Activated CD4-positive, alpha-beta T cell treated with anti-CD3 and anti-CD28 coated beads, Interleukin-2, Interleukin-6, amounts not matched to agents 100 ng/mL and 50 ng/mL, durations not matched to agents 16 hours and 8 hours (primary cell): ENCODE data around the gene MKRN2.
A peak's percentile ranks its signal among the peaks of the same experiment; 100 is the strongest.
"Not testable (repeated sequence)": the region's sequence is repeated elsewhere in the genome, so short reads cannot be mapped to it uniquely, and the experiment has no call there.

Experiments used
- DNase-seq: peaks from one replicate; pipeline ENCODE4 v3.0.0-alpha.2; 2020

Gene MKRN2

GRCh38 chr3:12556690-12557472, at the start of gene MKRN2:
Gene MKRN2, plus strand, starts transcription at chr3:12557087. Its CDS starts 64 bp downstream, at chr3:12557151.
- peak; percentile 92 for DNase-seq

DNA sequence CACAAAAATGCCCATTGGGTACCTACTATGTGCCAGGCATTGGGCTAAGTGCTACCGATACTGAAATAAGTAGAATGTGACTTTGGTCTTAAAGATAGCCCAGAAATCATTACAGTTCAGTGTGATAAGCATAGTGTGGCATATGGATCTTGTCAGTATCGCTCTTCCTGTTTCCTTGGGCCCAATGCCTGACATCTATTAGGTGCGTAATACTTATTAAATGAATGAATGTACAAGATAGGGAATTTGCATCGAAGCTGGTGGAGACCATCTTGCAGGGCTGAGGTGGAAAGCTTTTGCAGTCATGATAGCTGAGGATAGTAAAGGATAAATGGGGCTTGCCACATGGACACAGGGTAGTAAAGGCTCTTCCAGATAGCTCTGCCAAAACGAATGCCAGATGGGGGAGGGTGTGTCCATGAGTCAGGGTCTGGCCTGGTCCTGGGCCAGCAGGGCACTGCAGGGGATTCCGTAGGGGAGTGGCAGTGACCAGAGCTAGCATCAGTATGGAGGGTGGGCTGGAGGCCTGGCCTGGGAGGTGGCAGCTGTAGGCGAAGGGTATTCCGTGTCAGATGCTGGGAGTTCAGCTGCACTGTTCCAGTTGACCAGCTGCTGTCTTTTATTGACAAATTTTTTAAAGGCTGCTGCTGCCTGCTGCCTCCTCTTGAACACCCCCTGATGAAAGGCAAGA, 49.2 kb upstream of the MKRN2 start:
- DNase-seq: no peak

GRCh38 chr3:12508291-12508700, 48.6 kb upstream of the MKRN2 start:
- no peak for DNase-seq

GRCh38 chr3:12509466-12509865, 47.4 kb upstream of the MKRN2 start:
- no peak for DNase-seq

GRCh38 chr3:12512534-12513118, 44.3 kb upstream of the MKRN2 start:
- DNase-seq: no peak

- DNase-seq: no peak
Observed at GRCh38 chr3:12513694-12514446, 43.0 kb upstream of the MKRN2 start.

GRCh38 chr3:12515631-12516030, 41.3 kb upstream of the MKRN2 start:
- no peak for DNase-seq

DNA sequence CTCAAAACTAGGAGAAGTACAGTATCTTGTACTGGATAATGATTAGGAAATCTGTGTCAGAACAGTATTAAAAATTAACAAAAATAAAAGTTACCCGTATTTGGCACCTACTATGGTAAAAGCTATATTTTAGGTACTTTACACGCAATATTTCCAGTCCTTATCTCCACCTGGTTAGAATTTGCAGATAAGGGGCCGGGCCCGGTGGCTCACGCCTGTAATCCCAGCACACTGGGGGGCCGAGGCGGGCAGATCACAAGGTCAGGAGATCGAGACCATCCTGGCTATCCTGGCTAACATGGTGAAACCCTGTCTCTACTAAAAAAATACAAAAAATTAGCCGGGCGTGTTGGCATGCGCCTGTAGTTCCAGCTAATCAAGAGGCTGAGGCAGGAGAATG, 40.0 kb upstream of the MKRN2 start:
- no peak for DNase-seq

DNA sequence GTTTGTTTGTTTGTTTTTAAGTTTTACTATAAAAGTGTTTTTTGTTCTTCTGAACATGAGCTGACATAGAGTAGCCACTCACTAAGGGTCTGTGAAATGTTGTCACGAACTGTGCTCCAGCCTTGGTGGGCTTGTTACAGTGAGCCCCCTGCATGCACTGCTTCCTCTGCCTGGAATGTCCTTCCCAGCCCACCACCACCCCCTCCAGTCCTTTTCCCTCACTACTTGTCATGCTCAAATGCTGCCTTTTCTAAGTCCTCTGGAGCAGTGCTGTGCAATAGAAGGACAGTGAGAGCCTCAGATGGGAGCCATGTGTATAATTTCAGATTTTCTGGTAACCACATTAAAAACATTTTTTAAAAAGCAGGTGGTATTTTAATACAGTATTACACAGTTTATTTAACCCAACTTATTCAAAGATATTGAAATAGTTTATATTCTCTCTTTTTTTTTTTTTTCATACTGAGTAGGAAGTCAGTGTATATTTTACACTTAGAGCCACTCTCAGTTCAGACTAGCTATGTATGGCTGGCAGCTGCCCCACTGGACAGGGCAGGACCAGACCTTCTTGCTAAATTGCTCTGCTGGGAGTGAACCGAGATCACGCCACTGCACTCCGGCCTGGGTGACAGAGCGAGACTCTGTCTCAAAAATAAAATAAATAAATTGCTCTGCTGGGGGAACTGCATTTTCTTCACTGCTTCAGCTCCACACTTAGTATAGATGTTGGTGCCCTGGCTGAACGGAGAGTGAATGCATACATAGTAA, 38.4 kb upstream of the MKRN2 start:
- no peak for DNase-seq

GRCh38 chr3:12521010-12521409, 35.9 kb upstream of the MKRN2 start:
- DNase-seq: no peak

DNA sequence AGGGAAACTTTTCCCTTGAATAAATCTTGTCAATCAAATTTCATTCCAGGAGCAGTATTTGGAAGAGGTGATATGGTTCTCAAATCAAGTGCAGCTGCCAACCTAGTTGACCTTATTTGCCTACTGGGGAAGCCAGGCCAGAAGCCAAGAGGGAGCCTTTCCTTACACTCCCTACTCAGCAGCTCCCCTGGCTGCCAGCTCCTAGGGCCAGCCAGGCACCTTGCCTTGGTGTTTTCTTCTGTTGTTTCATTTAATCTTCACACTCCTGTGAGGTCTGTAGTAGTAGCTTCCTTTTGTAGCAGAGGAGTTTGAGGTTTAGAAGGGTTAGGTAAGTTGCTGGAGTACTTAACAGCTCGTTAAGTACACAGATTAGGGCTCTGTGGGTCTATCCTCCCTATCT, 34.2 kb upstream of the MKRN2 start:
- no peak for DNase-seq

DNA sequence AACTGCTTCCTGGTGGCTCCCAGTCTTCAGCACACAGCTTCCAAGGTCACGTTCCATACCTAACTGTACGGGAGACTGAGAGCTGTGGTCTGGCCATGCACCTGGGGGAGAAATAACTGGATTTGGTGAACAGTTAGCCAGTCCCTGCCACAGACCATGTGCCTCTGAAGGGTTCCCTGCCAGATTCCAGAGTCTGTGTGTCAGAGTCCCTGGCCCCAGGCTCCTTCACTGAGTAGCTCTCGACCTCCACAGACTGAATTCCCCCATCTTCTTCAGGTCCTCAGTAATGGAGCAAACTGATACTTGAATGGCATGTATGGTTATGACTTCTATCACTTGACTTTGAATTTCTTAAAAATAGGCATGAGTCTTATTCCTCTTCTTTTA, 29.1 kb upstream of the MKRN2 start:
- no peak for DNase-seq

DNA sequence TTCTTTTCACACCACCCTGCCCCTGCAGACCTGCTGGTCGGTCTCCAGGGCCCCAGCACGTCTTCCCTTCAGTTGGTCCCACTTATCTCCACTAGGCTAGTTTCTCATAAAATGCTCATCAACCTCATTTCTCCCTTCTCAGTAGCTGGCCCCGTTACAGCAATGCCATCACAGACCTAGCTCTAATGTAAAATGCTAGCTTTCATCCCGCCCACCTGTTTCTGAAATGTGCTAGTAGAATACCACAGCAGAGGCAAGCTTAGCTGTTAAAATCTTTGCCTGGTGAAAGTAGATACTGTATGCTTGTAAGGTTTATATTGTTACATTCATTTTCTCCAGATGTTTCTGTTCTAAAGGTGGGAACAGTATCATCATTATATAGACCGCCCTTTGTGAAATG, 24.7 kb upstream of the MKRN2 start:
- no peak for DNase-seq

DNA sequence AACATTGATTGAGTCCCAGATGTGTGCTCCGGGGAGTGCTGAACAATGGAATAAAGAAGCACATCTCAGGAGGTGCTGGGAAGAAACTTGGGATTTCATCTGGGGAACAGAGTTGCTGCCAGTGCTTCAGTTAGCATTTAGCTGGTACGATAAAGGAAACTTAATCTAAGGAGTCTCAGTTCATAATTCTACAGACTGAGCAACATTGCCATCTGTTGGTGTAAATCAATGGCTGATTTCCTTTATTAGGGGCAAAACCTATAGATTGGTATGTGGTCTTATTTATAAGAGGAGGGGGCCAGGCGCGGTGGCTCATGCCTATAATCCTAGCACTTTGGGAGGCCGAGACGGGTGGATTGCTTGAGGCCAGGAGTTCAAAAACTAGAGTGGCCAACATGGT, 20.5 kb upstream of the MKRN2 start:
- DNase-seq: no peak

DNA sequence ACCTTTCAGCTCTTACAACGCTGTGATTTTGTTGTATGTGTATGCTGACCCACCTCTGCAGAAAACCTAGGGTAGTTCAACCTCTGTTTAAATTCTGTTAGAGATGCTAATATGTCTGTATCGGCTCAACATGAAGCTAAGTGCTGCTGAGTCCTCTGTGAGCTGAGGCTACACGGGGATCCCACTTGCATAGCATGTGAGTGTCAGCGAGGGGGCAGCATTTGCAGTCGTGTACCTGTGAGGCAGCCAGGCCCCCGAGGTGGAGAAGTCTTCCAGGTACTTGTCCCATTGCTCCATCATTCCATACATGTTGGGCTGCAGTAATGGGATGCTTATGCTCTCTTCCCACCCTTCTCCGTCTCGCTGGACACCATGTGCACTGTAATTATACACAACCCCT, 15.3 kb upstream of the MKRN2 start:
- no peak for DNase-seq

DNA sequence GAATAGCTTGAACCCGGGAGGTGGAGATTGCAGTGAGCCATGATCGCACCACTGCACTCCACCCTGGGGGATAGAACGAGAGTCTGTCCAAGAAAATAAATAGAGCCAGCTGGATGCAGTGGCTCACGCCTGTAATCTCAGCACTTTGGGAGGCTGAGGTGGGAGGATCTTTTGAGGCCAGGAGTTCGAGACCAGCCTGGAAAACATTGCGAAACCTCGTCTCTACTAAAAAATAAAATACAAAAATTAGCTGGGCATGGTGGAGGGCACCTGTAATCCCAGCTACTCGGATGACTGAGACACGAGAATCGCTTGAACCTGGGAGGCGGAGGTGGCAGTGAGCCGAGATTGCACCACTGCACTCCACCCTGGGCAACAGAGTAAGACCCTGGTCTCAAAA, 13.4 kb upstream of the MKRN2 start:
- DNase-seq: not testable (repeated sequence)

DNA sequence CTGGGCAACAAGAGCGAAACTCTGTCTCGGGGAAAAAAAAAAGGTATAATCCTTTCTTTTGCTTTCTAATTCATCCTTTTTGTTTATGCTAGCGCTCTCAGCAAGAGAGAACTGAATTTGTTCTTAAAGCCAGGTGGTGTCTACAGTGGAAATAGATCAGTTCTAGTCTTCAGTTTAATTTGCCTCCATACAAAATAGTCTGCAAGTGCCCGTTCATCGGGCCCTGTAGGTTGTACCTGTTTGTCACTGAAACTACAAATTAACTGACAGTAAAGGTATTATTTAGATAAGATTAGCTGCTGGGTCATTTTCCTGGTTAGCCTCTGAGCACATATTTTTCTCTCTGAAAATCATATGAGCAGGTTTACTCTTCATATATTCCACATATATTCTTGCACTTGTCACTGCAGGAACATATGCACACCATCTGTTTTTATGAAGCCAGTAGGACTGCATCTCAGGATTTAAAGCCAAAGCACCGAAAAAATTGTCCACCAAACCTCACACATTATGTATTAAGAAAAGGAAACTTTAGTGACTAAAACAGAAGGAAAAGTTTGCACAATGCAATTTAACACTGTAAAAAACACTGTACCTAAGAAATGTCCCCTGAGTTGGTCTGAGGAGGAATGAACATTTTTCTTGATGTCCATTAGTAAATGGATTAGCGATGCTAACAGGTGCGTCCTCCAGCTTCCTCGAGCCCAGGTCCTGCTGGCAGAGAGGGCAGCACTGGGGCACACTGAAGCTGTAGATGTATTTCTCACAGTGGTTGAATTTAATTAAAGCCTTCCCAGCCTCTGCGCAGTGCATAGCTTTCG, 12.0 kb upstream of the MKRN2 start:
- no peak for DNase-seq

GRCh38 chr3:12545473-12545791, 11.5 kb upstream of the MKRN2 start, which contains the start of gene MKRN2OS:
Gene MKRN2OS, minus strand, starts transcription at chr3:12545499. Its CDS starts 35 bp downstream, at chr3:12545464.
- no peak for DNase-seq

DNA sequence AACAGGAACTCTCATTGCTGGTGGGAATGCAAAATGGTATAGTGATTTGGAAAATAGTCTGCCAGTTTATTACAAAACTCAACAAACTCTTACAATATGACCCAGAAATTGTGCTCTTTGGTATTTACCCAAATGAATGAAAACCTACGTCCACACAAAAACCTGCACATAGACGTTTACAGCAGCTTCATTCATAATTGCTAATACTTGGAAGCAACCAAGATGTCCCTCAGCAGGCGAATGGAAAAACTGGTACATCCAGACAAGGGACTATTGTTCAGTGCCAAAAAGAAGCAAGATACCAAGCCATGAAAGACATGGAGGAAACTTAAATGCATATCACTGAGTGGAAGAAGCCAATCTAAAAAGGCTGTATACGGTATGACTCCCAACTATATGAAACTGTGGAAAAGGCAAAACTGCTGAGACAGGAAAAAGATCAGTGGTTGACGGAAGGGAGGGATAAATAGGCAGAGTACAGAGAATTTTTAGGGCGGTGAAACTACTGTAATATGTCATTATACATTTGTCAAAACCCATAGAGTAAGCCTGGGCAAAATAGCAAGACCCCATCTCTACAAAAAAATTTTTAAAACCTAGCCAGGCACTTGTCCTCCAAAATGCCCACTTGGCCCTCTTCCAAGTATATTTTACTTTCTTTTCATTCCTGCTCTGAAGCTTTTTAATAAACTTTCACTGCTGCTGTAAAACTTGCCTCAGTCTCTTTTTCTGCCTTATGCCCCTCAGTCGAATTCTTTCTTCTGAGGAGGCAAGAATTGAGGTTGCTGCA, 6.7 kb upstream of the MKRN2 start:
- DNase-seq: no peak

DNA sequence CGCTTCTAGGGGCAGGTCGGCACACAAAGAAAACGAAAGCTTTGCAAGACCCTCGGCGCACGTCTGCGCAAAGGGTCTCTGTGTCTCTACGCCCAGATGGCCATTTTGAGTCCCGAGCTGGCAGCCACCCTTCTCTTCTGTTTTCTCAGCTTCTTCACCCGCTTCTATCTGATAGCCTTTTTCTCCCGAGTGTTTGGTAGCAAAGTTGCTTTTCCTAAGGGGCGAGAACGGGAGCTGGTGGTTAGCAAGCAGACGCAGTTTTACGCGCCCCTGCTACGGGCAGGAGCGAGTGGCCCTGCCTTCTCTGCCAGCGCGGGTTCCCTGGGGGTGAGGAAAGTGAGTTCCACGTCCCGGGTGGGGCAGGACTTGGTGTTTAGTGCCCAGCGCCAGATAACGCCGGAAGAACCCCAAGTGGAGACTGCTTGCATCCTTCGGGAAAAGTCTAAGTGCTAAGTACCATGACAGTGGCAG, 2.9 kb upstream of the MKRN2 start:
- DNase-seq: no peak

- DNase-seq: no peak
Observed at GRCh38 chr3:12556314-12556689, 585 bp upstream of the MKRN2 start.
